Immature natural killer cell (primary cell): ENCODE measurements around the gene CCDC71L. TPM values are rescaled to one million over a fixed set of nuclear protein-coding genes. Genes with fewer than 3 reads are reported as not detected.
A peak's percentile ranks its signal among the peaks of the same experiment; 100 is the strongest.
"Not testable (repeated sequence)": the region's sequence is repeated elsewhere in the genome, so short reads cannot be mapped to it uniquely, and the experiment has no call there.

Experiments
- DNase-seq, 3 donors: peaks; one replicate each; pipeline ENCODE4 v3.0.0; 2022; ENCODE audit warnings: mixed read lengths in 1 of 3
- H3K27ac Mint-ChIP-seq, 6 donors: one replicate each; pipeline ENCODE4 v1.8.0; 2020; ENCODE audit warnings: mixed read lengths in 6 of 6, mild to moderate bottlenecking in 5 of 6, inconsistent platforms in 4 of 6, moderate library complexity in 3 of 6
- H3K27me3 Mint-ChIP-seq, 3 donors: one replicate each; pipeline ENCODE4 v1.8.0; 2020 to 2021; ENCODE audit warnings: low read depth in 3 of 3, mild to moderate bottlenecking in 3 of 3, mixed read lengths in 3 of 3, moderate library complexity in 3 of 3, inconsistent platforms in 1 of 3
- H3K36me3 Mint-ChIP-seq, 3 donors: one replicate each; pipeline ENCODE4 v1.8.0; 2020; ENCODE audit warnings: mixed read lengths in 3 of 3, inconsistent platforms in 2 of 3, mild to moderate bottlenecking in 2 of 3
- H3K4me1 Mint-ChIP-seq, 2 donors: one replicate each; pipeline ENCODE4 v1.8.0; 2020; ENCODE audit warnings: inconsistent platforms in 2 of 2, mild to moderate bottlenecking in 2 of 2, mixed read lengths in 2 of 2, moderate library complexity in 1 of 2
- H3K4me3 Mint-ChIP-seq, 5 donors: one replicate each; pipeline ENCODE4 v1.8.0; 2020; ENCODE audit warnings: mild to moderate bottlenecking in 5 of 5, mixed read lengths in 5 of 5, inconsistent platforms in 3 of 5, moderate library complexity in 3 of 5
- H3K9me3 Mint-ChIP-seq, 6 donors: one replicate each; pipeline ENCODE4 v1.8.0; 2020; ENCODE audit warnings: mild to moderate bottlenecking in 6 of 6, mixed read lengths in 6 of 6, inconsistent platforms in 4 of 6, moderate library complexity in 3 of 6
- polyA plus RNA-seq, 3 donors: library from polyadenylated mRNA; unstranded; fragments of 300-500 nt; fragmentation: Illumina TruSeq; gene quantifications; one replicate each; pipeline ENCODE4 v1.2.3, GENCODE V29; 2021

CCDC71L gene
- 1 to 10 TPM; 2.0 to 5.4 (median 4.6) TPM for polyA plus RNA-seq

DNA sequence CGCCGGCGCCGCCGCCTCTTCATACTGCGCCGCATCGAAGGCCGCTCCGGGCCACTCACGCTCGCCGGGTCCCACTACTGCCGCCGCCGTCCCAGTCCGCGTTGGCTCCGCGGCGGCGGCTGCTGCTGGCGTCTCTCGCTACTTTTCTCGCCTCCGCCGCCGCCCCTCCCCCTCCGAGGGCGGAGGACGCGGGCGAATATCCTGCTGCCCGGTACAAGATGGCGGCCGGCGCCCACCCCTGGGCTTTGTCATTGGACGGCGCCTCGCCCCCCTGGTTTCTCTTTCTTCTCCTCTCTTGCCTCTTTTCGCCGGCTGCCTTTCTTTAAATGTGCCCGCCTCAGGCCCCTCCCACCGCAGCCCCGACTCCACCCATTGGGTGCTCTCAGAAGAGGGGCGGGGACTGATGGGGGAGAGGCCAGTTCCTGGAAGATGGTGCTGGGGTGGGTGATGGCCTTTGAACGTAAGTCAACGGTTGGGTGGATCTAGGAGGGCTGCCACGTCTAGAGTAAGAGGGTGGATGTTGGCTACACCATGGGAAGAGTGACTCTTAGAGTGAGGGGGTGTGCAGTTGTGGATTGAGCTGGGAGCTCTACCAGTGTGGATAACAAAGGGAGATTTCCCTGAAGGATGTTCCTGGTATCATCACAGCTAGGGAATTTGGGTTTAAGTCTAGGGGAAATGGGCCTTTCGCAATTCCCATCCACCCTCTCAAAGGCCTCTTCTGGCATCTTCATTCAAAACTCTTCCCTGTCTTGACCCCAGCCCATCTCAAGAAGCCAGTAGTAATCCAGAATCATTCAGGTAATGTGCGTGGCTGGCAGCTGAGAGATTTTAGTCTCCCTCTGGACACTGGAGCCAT, at the start of gene CCDC71L:
TSS of gene CCDC71L (minus strand) at position 297 of the 859 bp plus-strand sequence. CDS start at position 35, 262 bp downstream.
- peaks cover 5 to 11% (median 6%) of the 10 kb centered on the region in 3 donors for H3K27me3 Mint-ChIP-seq
- peak within 1 kb of the TSS; percentile 82 to 94 (median 90) for H3K4me3 Mint-ChIP-seq
- H3K9me3 Mint-ChIP-seq, result no peaks in the 10 kb centered on the region
- H3K27ac Mint-ChIP-seq, result peak within 1 kb of the TSS; percentile 82 to 95 (median 90)
- DNase-seq, result peak; percentile 92 to 95 (median 92)
- peaks cover 20 to 35% of the 10 kb centered on the region in 2 donors for H3K4me1 Mint-ChIP-seq
- no peaks in the 10 kb centered on the region for H3K36me3 Mint-ChIP-seq

DNA sequence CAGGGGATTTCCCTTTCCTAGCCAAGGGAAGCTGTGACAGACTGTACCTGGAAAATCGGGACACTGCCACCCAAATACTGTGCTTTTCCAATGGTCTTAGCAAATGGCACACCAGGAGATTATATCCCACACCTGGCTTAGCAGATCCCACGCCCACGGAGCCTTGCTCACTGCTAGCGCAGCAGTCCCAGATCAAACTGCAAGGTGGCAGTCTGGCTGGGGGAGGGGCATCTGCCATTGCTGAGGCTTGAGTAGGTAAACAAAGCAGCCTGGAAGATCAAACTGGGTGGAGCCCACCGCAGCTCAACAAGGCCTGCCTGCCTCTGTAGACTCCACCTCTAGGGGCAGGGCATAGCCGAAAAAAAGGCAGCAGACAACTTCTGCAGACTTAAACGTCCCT, 48.6 kb upstream of the CCDC71L start:
- not testable (repeated sequence) for DNase-seq, H3K4me3 Mint-ChIP-seq, H3K9me3 Mint-ChIP-seq, H3K27ac Mint-ChIP-seq, H3K4me1 Mint-ChIP-seq, H3K36me3 Mint-ChIP-seq
- H3K27me3 Mint-ChIP-seq, result peaks cover 0 to 24% (median 7%) of the 10 kb centered on the region in 3 donors

DNA sequence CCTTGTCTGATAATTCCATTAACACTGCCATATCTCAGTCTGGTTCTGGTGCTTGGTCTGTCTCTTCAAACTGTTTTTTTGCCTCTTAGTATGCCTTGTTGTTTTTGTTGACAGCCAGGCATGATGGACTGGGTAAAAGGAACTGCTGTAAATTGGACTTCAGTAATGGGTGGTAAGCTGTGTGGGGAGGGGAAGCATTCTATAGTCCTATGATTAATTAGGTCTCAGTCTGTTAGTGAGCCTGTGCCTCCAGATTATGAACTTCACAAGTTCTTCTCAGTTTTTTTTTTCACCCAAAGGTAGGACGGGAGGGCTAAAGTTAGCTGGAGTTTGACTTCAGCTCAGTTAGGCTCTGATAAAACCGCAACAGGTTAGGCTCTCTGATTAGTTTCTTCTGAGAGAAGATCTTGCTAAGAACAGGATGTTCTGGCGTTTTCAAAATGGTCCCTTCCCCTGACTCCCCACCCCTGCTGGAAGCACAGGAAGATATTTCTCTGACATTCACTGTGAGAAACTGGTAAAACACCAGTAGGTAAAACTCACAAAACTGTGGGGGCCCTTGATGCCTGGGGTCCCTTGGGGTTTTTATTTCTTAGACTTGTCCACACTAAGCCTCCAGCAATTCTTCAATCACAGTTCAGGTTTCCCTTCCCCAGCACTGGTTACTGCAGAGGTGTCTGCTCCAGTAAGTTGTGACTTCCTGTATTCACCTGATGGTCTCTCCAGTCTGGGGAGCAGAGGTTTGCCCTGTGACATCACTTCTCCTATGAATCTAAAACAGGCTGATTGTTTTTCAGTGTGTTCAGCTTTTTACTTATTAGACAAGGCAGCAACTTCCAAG, 43.3 kb upstream of the CCDC71L start:
- Mint-ChIP-seq H3K27me3 (peaks cover 2 to 25% (median 3%) of the 10 kb centered on the region in 3 donors), H3K4me3 (no peak overlapping the region), H3K27ac (no peak overlapping the region), H3K36me3 (peaks cover 0 to 3% (median 0%) of the 10 kb centered on the region in 3 donors), H3K4me1 (no peaks in the 10 kb centered on the region), H3K9me3 (no peaks in the 10 kb centered on the region)
- no peak for DNase-seq

DNA sequence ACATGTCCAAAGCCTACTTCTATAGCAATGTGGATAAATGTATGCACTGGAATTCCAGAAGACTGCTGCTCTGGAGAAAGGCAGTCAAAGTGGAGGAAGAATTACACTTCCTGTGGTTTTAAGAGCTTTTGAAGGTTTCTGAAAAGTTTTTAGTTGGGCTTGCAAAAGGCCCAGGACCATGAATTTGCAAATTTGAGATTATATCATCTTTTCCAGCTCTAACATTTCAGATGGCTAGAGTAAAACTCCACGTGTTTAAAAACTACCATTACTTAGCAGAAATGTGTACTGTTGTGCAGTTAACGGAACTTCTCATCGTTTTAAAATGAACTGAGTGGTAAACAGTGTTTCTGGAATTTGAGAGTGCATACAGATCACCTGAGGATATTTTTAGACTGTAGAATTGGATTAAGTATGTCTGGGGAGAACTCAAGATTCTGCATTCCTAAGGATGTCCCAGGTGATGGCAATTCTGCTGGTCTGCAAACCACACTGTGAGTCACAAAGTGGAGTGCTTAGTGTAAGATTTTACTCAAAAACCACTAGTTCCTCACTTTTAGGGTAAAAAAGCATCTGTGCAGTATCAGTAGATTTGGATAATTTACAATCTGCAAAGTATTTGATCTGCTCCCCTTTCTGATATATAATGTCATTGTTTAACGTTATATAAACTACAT, 32.9 kb upstream of the CCDC71L start:
- no peak overlapping the region for H3K27ac Mint-ChIP-seq
- no peak for DNase-seq
- H3K27me3 Mint-ChIP-seq, result peaks cover 0 to 2% (median 1%) of the 10 kb centered on the region in 3 donors
- H3K4me1 Mint-ChIP-seq, result no peaks in the 10 kb centered on the region
- H3K36me3 Mint-ChIP-seq, result no peaks in the 10 kb centered on the region
- no peak overlapping the region for H3K4me3 Mint-ChIP-seq
- no peaks in the 10 kb centered on the region for H3K9me3 Mint-ChIP-seq

DNA sequence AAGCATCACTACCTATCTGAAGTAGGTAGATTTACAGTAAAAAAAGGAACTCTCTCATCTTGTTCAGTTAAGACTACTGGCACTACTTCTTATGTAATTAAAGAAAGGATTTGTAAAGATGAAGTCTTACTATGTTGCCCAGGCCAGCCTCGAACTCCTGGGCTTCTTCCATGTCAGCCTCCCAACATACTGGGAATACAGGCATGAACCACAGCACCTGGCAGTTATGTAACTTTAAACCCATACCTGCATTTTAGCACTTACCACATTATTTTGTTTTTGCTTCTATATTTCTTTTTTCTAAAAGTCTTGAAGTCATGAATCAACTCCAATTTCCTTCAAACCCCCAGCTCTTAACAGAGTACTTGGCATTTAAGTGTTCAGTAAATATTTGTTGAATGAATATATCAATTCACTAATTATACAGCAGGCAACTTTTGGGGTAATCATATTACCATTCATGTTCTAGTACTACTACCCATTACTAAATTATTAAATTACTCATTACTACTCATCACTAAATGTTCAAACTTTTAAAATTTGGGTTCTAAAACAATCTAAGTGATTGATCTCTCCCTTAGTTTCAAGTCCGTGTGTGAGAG, 31.6 kb upstream of the CCDC71L start:
- Mint-ChIP-seq H3K4me1 (no peaks in the 10 kb centered on the region), H3K9me3 (no peaks in the 10 kb centered on the region), H3K27ac (no peak overlapping the region), H3K36me3 (peaks cover 0 to 3% (median 0%) of the 10 kb centered on the region in 3 donors), H3K4me3 (no peak overlapping the region), H3K27me3 (peaks cover 0 to 7% (median 3%) of the 10 kb centered on the region in 3 donors)
- no peak for DNase-seq

DNA sequence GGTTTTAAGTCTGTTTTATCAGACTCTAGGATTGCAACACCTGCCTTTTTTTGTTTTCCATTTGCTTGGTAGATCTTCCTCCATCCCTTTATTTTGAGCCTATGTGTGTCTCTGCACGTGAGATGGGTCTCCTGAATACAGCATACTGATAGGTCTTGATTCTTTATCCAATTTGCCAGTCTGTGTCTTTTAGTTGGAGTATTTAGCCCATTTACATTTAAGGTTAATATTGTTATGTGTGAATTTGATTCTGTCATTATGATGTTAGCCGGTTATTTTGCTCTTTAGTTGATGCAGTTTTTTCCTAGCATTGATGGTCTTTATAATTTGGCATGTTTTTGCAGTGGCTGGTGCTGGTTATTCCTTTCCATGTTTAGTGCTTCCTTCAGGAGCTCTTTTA, 27.2 kb upstream of the CCDC71L start:
- H3K4me1 Mint-ChIP-seq, H3K4me3 Mint-ChIP-seq, H3K27ac Mint-ChIP-seq, DNase-seq, H3K9me3 Mint-ChIP-seq, H3K36me3 Mint-ChIP-seq: not testable (repeated sequence)
- H3K27me3 Mint-ChIP-seq, result peaks cover 0 to 13% (median 3%) of the 10 kb centered on the region in 3 donors

DNA sequence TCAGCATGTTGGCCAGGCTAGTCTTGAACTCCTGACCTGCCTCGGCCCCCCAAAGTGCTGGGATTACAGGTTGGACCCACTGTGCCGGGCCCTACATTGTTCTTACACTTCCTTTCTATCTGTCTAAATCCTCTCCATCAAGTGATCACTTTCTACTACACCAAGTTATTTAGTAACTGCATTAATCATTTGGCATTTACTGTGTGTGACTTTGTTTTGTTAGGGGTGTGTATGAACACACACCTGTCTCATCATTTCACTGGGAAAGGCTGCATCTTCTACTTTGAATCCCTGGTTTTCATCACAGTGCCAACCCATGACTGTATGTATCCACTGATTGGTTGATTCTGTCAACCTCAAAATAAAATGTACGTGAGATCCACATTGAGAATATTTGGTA, 23.0 kb upstream of the CCDC71L start:
- H3K27me3 Mint-ChIP-seq, result peaks cover 0 to 19% (median 3%) of the 10 kb centered on the region in 3 donors

DNA sequence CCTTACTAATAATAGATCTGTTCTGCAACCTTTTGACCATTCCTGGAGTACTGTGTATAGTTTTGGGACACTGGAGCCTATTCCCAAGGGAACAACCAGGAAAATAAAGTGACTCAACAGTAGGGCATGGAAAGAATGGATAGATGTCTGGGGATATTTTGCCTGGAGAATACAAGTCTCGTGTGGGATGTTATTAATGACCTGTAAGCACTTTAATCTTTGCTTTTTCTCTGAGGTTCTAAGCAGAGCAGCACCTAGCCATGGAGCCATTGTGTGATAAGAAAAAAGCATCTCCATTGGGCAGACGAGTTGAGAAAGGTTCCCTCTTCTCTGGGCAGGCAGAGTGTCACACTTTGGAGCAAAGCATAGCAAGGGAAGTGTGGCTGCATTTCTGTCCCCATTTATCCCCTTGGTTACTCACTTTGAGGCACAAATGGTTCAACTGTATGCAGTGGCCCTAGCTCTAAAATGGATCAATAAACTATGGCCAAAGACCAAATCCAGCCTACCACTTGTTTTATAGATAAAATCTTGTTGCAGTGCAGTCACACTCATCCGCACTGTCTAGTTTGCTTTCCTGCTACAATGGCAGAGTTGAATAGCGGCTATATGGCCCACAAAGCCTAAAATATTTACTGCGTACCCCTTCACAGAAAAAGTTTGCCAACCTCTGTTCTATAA, 21.0 kb upstream of the CCDC71L start:
- H3K36me3 Mint-ChIP-seq, result no peaks in the 10 kb centered on the region
- H3K4me3 Mint-ChIP-seq, result no peak overlapping the region
- no peaks in the 10 kb centered on the region for H3K4me1 Mint-ChIP-seq
- peaks cover 0 to 5% (median 0%) of the 10 kb centered on the region in 6 donors for H3K9me3 Mint-ChIP-seq
- H3K27me3 Mint-ChIP-seq, result peaks cover 0 to 13% (median under 1%) of the 10 kb centered on the region in 3 donors
- no peak for DNase-seq
- no peak overlapping the region for H3K27ac Mint-ChIP-seq

More for the DNA sequence above, 23.0 kb upstream of the CCDC71L start:
- peaks cover 0 to 5% (median under 1%) of the 10 kb centered on the region in 6 donors for H3K9me3 Mint-ChIP-seq
- H3K27ac Mint-ChIP-seq, result no peak overlapping the region
- no peak for DNase-seq
- peaks cover 0 to 3% (median 0%) of the 10 kb centered on the region in 3 donors for H3K36me3 Mint-ChIP-seq
- no peak overlapping the region for H3K4me3 Mint-ChIP-seq
- H3K4me1 Mint-ChIP-seq, result no peaks in the 10 kb centered on the region

DNA sequence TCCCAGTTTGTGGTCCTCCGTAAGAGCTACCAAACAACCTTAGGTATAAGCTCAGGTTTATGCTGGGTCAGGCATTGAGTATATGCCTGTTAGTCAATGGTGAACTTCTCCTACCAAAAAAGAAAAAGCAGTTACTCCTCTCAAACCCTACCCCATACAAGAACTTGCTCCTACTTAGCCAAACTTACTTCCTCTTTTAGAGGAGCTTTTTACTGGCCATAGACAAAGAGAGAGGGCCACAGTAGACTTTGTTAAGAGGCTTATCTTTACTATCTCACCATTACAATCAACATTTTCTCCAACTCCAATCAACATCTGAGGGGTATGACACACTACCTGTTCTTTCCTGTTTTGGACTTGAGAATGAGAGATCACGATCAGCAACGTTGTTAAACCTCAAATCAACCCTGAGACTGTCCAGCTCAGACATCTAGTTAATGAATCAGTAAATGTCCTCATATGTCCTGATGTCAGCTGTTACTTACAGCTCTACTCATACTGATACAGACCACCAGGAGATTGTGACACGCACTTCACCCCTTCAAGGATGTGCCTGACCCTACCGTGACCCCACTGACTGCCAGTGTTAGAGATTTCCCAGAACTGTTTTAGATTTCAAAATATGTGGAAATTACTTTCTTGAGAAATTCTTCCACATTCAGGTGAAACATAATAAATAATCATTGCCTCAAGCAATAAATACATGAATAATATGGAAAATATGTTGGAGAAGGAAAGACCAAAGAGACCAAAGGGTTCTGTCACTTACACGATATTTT, 18.4 kb upstream of the CCDC71L start:
- Mint-ChIP-seq H3K27ac (peak overlapping the region in 1 of 6 donors; percentile 19), H3K4me3 (no peak overlapping the region), H3K4me1 (no peaks in the 10 kb centered on the region), H3K27me3 (peaks cover 0 to 11% (median 8%) of the 10 kb centered on the region in 3 donors), H3K9me3 (peaks cover 0 to 3% (median 0%) of the 10 kb centered on the region in 6 donors), H3K36me3 (peaks cover 0 to 4% (median 0%) of the 10 kb centered on the region in 3 donors)
- no peak for DNase-seq

DNA sequence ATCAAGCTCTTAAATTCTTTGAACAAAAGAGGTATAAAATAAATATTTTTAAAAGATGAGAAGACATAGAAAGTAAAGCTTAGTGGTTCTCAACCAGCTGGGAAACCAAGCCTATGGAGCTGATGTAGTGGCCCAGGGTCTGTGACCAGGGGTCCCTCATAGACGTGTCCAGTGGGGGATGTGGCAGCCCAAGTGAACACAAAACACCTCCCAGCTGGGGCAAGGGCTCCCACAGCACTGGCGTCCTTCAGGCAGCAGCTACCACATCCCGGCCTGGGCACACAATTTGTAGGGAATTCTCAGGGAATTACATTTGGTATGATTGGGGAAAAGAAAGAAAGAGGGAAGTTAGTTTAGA, 17.8 kb upstream of the CCDC71L start:
- Mint-ChIP-seq H3K27ac (no peak overlapping the region), H3K27me3 (peaks cover 0 to 11% (median 8%) of the 10 kb centered on the region in 3 donors), H3K9me3 (peaks cover 0 to 3% (median 0%) of the 10 kb centered on the region in 6 donors), H3K4me1 (no peaks in the 10 kb centered on the region), H3K36me3 (peaks cover 0 to 6% (median 0%) of the 10 kb centered on the region in 3 donors), H3K4me3 (no peak overlapping the region)
- DNase-seq, result no peak

DNA sequence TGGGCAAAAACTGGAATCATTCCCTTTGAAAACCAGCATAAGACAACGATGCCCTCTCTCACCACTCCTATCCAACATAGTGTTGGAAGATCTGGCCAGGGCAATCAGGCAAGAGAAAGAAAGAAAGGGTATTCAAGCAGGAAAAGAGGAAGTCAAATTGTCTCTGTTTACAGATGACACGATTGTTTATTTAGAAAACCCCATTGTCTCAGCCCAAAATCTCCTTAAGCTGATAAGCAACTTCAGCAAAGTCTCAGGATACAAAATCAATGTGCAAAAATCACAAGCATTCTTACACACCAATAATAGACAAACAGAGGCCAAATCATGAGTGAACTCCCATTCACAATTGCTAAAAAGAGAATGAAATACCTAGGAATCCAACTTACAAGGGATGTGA, 15.5 kb upstream of the CCDC71L start:
- DNase-seq, result not testable (repeated sequence)
- peaks cover 0 to 17% (median 0%) of the 10 kb centered on the region in 3 donors for H3K36me3 Mint-ChIP-seq
- H3K27me3 Mint-ChIP-seq, result peaks cover 2 to 11% (median 8%) of the 10 kb centered on the region in 3 donors

DNA sequence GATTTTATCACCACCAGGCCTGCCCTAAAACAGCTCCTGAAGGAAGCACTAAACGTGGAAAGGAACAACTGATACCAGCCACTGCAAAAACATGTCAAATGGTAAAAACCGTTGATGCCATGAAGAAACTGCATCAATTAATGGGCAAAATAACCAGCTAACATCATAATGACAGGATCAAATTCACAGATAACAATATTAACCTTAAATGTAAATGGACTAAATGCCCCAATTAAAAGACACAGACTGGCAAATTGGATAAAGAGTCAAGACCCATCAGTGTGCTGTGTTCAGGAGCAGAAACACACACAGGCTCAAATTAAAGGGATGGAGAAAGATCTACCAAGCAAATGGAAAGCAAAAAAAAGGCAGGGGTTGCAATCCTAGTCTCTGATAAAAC, 12.7 kb upstream of the CCDC71L start:
- not testable (repeated sequence) for H3K9me3 Mint-ChIP-seq, H3K4me1 Mint-ChIP-seq, H3K27ac Mint-ChIP-seq, DNase-seq, H3K27me3 Mint-ChIP-seq, H3K4me3 Mint-ChIP-seq
- H3K36me3 Mint-ChIP-seq, result peaks cover 0 to 17% (median 0%) of the 10 kb centered on the region in 3 donors

More for the DNA sequence above, 15.5 kb upstream of the CCDC71L start:
- not testable (repeated sequence) for H3K27ac Mint-ChIP-seq, H3K4me1 Mint-ChIP-seq, H3K4me3 Mint-ChIP-seq, H3K9me3 Mint-ChIP-seq
